Transverse colon (tissue), 4 donors: ENCODE measurements around the gene ACTN1. TPM values are rescaled to one million over a fixed set of nuclear protein-coding genes. Genes with fewer than 3 reads are reported as not detected.
A peak's percentile ranks its signal among the peaks of the same experiment; 100 is the strongest.
"Not testable (repeated sequence)": the region's sequence is repeated elsewhere in the genome, so short reads cannot be mapped to it uniquely, and the experiment has no call there.

Source experiments
- DNase-seq: peaks from one replicate; pipeline ENCODE4 v3.0.0-alpha.2; 2019
- H3K27ac ChIP-seq, 4 donors: fragments of 200-600 bp; sonication (generic); 2 replicates each; pipeline ENCODE4 v1.5.1; 2016 to 2018; ENCODE audit warnings: inconsistent platforms in 4 of 4
- H3K27me3 ChIP-seq: fragments of 200-600 bp; sonication (generic); 2 replicates; pipeline ENCODE4 v1.5.1; 2017; ENCODE audit warnings: inconsistent platforms
- H3K36me3 ChIP-seq, 4 donors: fragments of 200-600 bp; sonication (generic); 2 replicates each; pipeline ENCODE4 v1.5.1; 2017 to 2019; ENCODE audit warnings: inconsistent platforms in 4 of 4
- H3K4me1 ChIP-seq, 4 donors: fragments of 200-600 bp; sonication (generic); 2 replicates each; pipeline ENCODE4 v1.5.1; 2017 to 2020; ENCODE audit warnings: inconsistent platforms in 4 of 4
- H3K4me3 ChIP-seq, 4 donors: fragments of 200-600 bp; sonication (generic); 1 replicate in 1 of 4; 2 replicates in 3 of 4; pipeline versions ENCODE4 v1.5.1 to v1.6.1; 2017 to 2019; ENCODE audit warnings: inconsistent platforms in 4 of 4
- H3K9me3 ChIP-seq, 2 donors: fragments of 200-600 bp; sonication (generic); 2 replicates each; pipeline ENCODE4 v1.5.1; 2017 to 2019; ENCODE audit warnings: inconsistent platforms in 2 of 2
- EP300 ChIP-seq: sonication (generic); formaldehyde crosslinking; IDR thresholded peaks from one replicate; pipeline ENCODE4 v1.6.1; 2017; ENCODE audit warnings: antibody characterized with exemption, low read depth
- POLR2A ChIP-seq: fragments of 450-650 bp; IDR thresholded peaks from one replicate; pipeline ENCODE4 v1.6.1; 2016; ENCODE audit warnings: antibody characterized with exemption, mild to moderate bottlenecking, moderate library complexity
- POLR2AphosphoS5 ChIP-seq, 3 donors: sonication (generic); formaldehyde crosslinking; IDR thresholded peaks; one replicate each; pipeline ENCODE4 v1.6.1; 2016; ENCODE audit warnings: antibody characterized with exemption in 3 of 3
- WGBS, 2 donors: methylation state at CpG; one replicate each; pipeline ENCODE4 v1.1.5; 2018; ENCODE audit warnings: low coverage in 1 of 2; 5-methylcytosine and 5-hydroxymethylcytosine counted together
- in situ Hi-C, 4 donors: fragments of 200-750 bp; cut with MboI; loops; one replicate each; pipeline versions ENCODE4 v1.15.0 to v1.15.1; 2017; ENCODE audit warnings: low sequenced_read_pairs in 3 of 4, low pct_ligation_motif_present in 1 of 4, low pct_unique_long_range_greater_than_20kb in 1 of 4
- intact Hi-C: fragments of 100-400 bp; cut with DNase I; formaldehyde crosslinking; loops from one replicate; pipeline ENCODE4 v1.15.1; 2023; ENCODE audit warnings: low total_unique reads
- total RNA-seq, 4 donors: library from RNA; depleted of rRNA; stranded (reverse); fragments of >200 nt; gene quantifications; one replicate each; pipeline ENCODE4 v1.1.0, GENCODE V29; 2016
- TF ChIP-seq, protein P1 (sequence below), 5 experiments: fragments of 200-600 bp in 3 of 5; fragments of 450-650 bp in 2 of 5; sonication (generic) in 3 of 5; IDR thresholded peaks; 1 replicate in 2 of 5; 2 replicates in 3 of 5; pipeline ENCODE4 v1.5.1; 2016 to 2017; ENCODE audit warnings: antibody characterized with exemption in 5 of 5, inconsistent platforms in 3 of 5, mild to moderate bottlenecking in 2 of 5, moderate library complexity in 1 of 5

The ACTN1 gene
- 100 to 1,000 TPM; 127 to 403 (median 197) TPM for total RNA-seq

DNA sequence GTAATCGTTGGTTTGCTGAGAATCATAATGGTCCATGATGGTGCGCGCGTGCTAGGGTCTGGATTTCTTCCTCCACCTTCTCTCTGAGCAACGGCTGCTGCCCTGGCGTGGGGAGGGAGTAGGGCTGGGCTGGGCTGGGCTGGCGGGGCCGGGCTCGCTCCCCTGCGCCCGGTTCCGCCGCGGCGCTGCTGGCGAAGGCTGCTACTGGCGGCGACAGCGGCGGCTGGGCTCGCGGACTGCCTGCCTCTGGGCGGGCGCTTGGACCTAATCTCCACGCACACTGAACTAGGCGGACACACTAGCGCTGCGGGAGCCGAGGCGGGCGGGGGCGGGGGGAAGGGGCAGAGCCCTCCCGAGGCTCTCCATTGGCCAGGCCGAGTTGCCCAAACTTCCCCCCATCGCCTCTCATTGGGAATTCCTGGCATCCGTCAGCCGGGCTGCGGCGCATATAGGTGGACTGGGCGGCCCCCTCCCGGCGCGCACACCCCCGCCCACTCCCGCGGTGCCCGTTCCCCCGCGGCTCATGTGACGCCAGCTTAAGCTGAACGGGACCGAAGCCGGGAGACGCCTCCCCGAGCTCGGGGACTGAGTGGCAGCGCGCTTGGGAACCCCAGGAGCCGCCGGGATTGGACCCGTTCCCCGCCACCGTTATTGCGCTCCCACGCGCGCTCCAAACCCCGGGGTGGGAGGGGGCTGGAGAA, at the start of gene ACTN1:
ACTN1 (minus strand) TSS at position 282 of the 701 bp plus-strand sequence; CDS start at position 36, 246 bp downstream.
- TF ChIP-seq, protein P1, sequence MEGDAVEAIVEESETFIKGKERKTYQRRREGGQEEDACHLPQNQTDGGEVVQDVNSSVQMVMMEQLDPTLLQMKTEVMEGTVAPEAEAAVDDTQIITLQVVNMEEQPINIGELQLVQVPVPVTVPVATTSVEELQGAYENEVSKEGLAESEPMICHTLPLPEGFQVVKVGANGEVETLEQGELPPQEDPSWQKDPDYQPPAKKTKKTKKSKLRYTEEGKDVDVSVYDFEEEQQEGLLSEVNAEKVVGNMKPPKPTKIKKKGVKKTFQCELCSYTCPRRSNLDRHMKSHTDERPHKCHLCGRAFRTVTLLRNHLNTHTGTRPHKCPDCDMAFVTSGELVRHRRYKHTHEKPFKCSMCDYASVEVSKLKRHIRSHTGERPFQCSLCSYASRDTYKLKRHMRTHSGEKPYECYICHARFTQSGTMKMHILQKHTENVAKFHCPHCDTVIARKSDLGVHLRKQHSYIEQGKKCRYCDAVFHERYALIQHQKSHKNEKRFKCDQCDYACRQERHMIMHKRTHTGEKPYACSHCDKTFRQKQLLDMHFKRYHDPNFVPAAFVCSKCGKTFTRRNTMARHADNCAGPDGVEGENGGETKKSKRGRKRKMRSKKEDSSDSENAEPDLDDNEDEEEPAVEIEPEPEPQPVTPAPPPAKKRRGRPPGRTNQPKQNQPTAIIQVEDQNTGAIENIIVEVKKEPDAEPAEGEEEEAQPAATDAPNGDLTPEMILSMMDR (IDR thresholded peaks at IDR 0.05), result no peak
- TF ChIP-seq EP300 (peak; percentile 8), POLR2A (peak; percentile 86), POLR2AphosphoS5 (IDR thresholded peaks at IDR 0.05) (peak; percentile 86 to 95 (median 91))
- Histone ChIP-seq H3K4me1 (peaks cover 6 to 51% (median 38%) of the 10 kb centered on the region in 4 donors), H3K9me3 (no peaks in the 10 kb centered on the region), H3K36me3 (no peaks in the 10 kb centered on the region), H3K27me3 (no peaks in the 10 kb centered on the region), H3K27ac (peak within 1 kb of the TSS; percentile 93 to 99 (median 96)), H3K4me3 (peak within 1 kb of the TSS; percentile 71 to 99 (median 78))
- 1% methylated on average over 47 of the region's 68 CpGs; no CpG with 5 or more reads in 1 of the 2 donors for WGBS, 2 donors
- intact Hi-C loops, result loop anchor here (5.0 kb wide), 3 partner anchors 42 to 113 kb away; no protein-coding TSS in a partner anchor
- DNase-seq, result peak; percentile 91
- in situ Hi-C loops, result no loop called here

DNA sequence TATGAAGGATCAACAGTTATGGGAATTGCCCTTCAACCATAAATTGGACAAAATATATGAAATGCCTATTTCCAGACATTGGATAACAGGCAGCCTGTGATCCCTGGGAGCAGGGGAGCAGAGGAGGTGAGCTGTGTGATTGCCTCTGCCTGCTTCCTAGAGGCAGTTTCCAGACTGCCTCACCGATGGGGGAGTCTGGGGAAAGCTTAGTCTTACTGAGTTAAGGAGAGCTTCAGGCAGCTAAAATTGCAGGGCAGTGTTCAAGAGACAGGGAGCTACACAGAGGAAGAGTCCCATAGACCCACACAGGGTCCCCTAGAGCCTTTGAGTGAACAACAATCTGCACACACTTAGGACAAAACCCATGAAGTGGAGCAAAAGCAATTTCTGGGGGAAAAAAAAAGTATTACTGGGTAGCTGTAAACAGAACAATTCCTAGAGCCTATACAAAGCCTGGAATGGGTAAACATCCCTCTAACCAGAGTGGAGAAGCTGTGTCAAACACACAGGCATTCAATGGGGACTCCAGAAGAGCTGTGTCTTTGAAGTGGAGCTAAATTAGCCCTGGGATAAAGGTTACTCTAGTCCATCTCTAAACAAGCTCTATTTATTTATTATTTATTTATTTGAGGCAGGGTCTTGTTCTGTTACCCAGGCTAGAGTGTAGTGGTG, 48.3 kb upstream of the ACTN1 start:
- WGBS, 2 donors, result 63 to 70% methylated on average over 1 of the region's 1 CpG
- in situ Hi-C loops, result no loop called here
- no peak for DNase-seq
- Histone ChIP-seq H3K4me3 (no peak overlapping the region), H3K4me1 (no peaks in the 10 kb centered on the region), H3K9me3 (no peaks in the 10 kb centered on the region), H3K36me3 (no peaks in the 10 kb centered on the region), H3K27me3 (no peaks in the 10 kb centered on the region), H3K27ac (no peak overlapping the region)
- intact Hi-C loops, result no loop called here
- no peak for TF ChIP-seq POLR2AphosphoS5 (IDR thresholded peaks at IDR 0.05)
- TF ChIP-seq POLR2A, result no peak
- no peak for TF ChIP-seq EP300
- TF ChIP-seq, protein P1 (IDR thresholded peaks at IDR 0.05), result no peak

- Histone ChIP-seq H3K4me1 (no peaks in the 10 kb centered on the region), H3K27me3 (no peaks in the 10 kb centered on the region), H3K9me3 (no peaks in the 10 kb centered on the region), H3K27ac (no peak overlapping the region), H3K36me3 (no peaks in the 10 kb centered on the region), H3K4me3 (no peak overlapping the region)
- DNase-seq, result no peak
- in situ Hi-C loops (no loop called here), intact Hi-C loops (no loop called here)
- no peak for TF ChIP-seq POLR2AphosphoS5 (IDR thresholded peaks at IDR 0.05)
- TF ChIP-seq, protein P1 (IDR thresholded peaks at IDR 0.05), result no peak
- TF ChIP-seq EP300, result no peak
- TF ChIP-seq POLR2A, result no peak
- WGBS, 2 donors, result 74% methylated on average over 3 of the region's 4 CpGs; no CpG with 5 or more reads in 1 of the 2 donors
Measured at GRCh38 chr14:69023035-69023434, 43.9 kb upstream of the ACTN1 start.

GRCh38 chr14:69022093-69022492, 43.0 kb upstream of the ACTN1 start:
- in situ Hi-C loops, H3K27ac ChIP-seq, H3K36me3 ChIP-seq, H3K4me3 ChIP-seq, H3K27me3 ChIP-seq, H3K9me3 ChIP-seq, intact Hi-C loops, H3K4me1 ChIP-seq, DNase-seq: not testable (repeated sequence)
- 88 to 91% methylated on average over 6 to 8 of the region's 8 CpGs for WGBS, 2 donors
